Stimulated activated CD8-positive, alpha-beta memory T cell treated with anti-CD3 and anti-CD28 coated beads, Interleukin-15, amount 100 ng/mL, for 1 hour (primary cell): ENCODE measurements around the gene SLC34A3.

Experiments
- DNase-seq: peaks from one replicate; pipeline ENCODE4 v3.0.0-alpha.2; 2020; ENCODE audit warnings: low read depth

SLC34A3 gene

GRCh38 chr9:137275588-137276472, 45.1 kb downstream of the SLC34A3 start:
- no peak for DNase-seq

- DNase-seq: no peak
Measured at GRCh38 chr9:137276473-137277328, 46.0 kb downstream of the SLC34A3 start.

GRCh38 chr9:137277329-137278041, 46.8 kb downstream of the SLC34A3 start, which contains the start of gene TOR4A:
TOR4A (plus strand) TSS chr9:137277726; CDS start chr9:137278690, 964 bp downstream.
- DNase-seq: no peak

GRCh38 chr9:137278061-137278701, 47.5 kb downstream of the SLC34A3 start:
- DNase-seq: no peak

- no peak for DNase-seq
Measured at GRCh38 chr9:137278721-137279711, 48.3 kb downstream of the SLC34A3 start.

GRCh38 chr9:137279741-137280473, 49.2 kb downstream of the SLC34A3 start:
- DNase-seq: no peak

- no peak for DNase-seq
Measured at GRCh38 chr9:137280474-137281344, 50.0 kb downstream of the SLC34A3 start.

- no peak for DNase-seq
Measured at GRCh38 chr9:137281345-137282116, 50.8 kb downstream of the SLC34A3 start.
